Measurements from ENCODE around the gene AK9. TPM values are rescaled to one million over a fixed set of nuclear protein-coding genes. Genes with fewer than 3 reads are reported as not detected.

Gene AK9
- total RNA-seq, 4 donors from 2014 or later = 8.4 to 15.0 (median 10.6) TPM

DNA sequence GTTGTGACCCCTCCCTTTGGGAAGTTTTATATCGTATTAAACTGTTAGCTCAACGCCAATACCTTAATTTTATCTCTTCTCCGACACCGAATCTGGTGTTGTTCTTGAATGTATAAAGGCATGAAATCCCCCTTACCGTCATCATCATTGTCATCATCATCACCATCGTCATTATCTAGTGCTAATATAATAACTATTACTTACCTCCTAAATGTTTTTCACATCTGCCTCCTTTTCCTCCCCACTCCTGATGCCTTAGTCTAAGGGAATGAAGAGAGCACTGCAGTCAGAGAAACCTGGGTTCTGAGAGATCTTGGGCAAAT is 207.3 kb downstream of the AK9 start:
- WGBS = 3% methylated on average over 6 of the region's 6 CpGs
- H3K27me3 ChIP-seq = no peaks in the 10 kb centered on the region
- H3K27ac ChIP-seq (replicated peaks in 1 of 4) = peak overlapping the region; percentile 81 to 89 (median 86)
- H3K4me3 ChIP-seq = peak overlapping the region; percentile 71 to 98 (median 92)
- no peaks in the 10 kb centered on the region for H3K9me3 ChIP-seq
- intact Hi-C loops (cut with DNase I) = loop anchor here (5.0 kb wide), 2 partner anchors 41 to 101 kb away; partner anchors contain the start of genes CD164, PPIL6 and SMPD2
- peaks cover 33 to 47% (median 45%) of the 10 kb centered on the region in 4 donors for H3K4me1 ChIP-seq
- TF ChIP-seq POLR2A (IDR thresholded peaks at IDR 0.05; ENCODE audit: low read depth) (no peak), POLR2AphosphoS5 (IDR thresholded peaks at IDR 0.05) (no peak), EP300 (IDR thresholded peaks at IDR 0.05) (no peak)
- TF ChIP-seq, protein P1, sequence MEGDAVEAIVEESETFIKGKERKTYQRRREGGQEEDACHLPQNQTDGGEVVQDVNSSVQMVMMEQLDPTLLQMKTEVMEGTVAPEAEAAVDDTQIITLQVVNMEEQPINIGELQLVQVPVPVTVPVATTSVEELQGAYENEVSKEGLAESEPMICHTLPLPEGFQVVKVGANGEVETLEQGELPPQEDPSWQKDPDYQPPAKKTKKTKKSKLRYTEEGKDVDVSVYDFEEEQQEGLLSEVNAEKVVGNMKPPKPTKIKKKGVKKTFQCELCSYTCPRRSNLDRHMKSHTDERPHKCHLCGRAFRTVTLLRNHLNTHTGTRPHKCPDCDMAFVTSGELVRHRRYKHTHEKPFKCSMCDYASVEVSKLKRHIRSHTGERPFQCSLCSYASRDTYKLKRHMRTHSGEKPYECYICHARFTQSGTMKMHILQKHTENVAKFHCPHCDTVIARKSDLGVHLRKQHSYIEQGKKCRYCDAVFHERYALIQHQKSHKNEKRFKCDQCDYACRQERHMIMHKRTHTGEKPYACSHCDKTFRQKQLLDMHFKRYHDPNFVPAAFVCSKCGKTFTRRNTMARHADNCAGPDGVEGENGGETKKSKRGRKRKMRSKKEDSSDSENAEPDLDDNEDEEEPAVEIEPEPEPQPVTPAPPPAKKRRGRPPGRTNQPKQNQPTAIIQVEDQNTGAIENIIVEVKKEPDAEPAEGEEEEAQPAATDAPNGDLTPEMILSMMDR (IDR thresholded peaks at IDR 0.05) = no peak
- peaks cover 0 to 17% (median 8%) of the 10 kb centered on the region in 4 donors for H3K36me3 ChIP-seq
- no peak for DNase-seq (ENCODE audit: extremely low spot score)

DNA sequence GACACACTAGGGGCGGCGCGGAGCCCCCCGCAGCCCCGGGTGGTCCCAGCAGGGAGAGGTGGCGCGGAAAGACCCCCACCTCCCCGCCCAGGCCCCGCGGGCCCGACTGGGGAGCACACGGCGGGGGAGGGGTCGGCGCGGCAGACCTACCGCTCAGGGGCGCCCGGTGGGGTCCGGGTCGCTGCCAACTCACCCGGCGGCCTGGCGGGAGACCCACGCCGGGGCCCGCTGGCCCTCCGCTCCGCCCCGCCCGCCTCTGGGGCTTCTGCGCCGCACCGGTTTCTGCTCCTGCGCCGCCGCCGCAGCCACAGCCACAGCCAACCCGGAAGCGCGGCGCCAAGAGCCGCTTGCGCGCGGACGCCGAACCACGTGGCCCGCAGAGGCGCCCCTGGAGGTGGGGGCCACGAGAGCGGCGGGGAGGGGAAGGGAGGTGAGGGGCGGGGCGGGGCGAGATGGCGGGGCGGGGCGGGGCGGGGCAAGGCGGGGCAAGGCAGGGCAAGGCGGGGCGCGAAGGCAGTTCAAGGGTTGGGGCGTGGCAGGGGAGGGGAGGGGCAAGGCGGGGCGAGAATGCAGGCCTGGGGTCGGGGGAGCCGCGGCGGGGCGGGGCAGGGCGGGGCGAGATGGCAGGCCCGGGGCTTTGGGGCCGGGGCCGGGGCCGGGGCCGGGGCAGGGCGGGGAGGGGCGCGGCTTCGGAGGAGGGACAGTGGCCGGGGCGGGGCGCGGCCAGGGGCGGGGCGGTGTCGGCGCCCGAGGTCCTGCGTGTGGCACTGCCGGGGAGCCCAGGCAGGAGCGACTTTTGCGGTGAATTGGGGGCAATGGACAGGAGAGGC is 207.9 kb downstream of the AK9 start, which contains the start of gene ZBTB24:
ZBTB24 (minus strand) TSS at position 315 of the 830 bp plus-strand sequence. CDS start 1,193 bp downstream, outside the sequence.
- TF ChIP-seq EP300 (IDR thresholded peaks at IDR 0.05) (no peak), POLR2AphosphoS5 (IDR thresholded peaks at IDR 0.05) (peak; percentile 80 to 84), POLR2A (IDR thresholded peaks at IDR 0.05; ENCODE audit: low read depth) (peak; percentile 62)
- TF ChIP-seq, protein P1 (IDR thresholded peaks at IDR 0.05) = peak in 1 of 3 experiments; percentile 7
- Histone ChIP-seq H3K4me1 (peaks cover 36 to 53% (median 51%) of the 10 kb centered on the region in 4 donors), H3K27ac (replicated peaks in 1 of 4) (peak within 1 kb of the TSS; percentile 81 to 89 (median 86)), H3K27me3 (no peaks in the 10 kb centered on the region), H3K36me3 (peaks cover 0 to 20% (median 10%) of the 10 kb centered on the region in 4 donors), H3K9me3 (no peaks in the 10 kb centered on the region), H3K4me3 (peak within 1 kb of the TSS; percentile 71 to 98 (median 92))
- peak; percentile 96 for DNase-seq (ENCODE audit: extremely low spot score)
- 2% methylated on average over 27 of the region's 97 CpGs for WGBS
- intact Hi-C loops (cut with DNase I) = loop anchor here (5.0 kb wide), 2 partner anchors 41 to 101 kb away; partner anchors contain the start of genes CD164, PPIL6 and SMPD2

DNA sequence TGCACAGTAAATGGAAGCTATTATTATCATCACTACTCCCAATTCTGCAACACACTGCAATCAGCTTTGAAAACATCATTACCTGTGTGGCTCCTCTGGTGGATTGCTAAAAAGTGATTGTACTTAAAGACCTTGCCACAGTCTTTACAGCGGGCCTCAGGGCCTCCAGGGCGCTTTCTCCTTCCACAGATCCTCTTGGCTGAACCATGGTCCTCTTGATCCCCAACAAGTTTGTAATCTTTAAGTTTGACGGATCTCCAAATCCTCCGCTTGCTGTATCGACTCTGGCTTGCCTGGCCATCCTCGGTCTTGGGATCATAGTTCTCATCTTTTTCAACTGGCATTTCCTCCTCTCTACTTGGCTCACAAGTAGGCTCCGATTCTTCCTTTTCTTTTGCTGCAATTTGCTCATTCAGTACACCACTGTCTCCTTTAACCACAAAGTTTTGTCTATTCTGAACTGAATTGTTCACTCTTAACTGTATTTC is 210.0 kb downstream of the AK9 start:
- intact Hi-C loops (cut with DNase I) = loop anchor here (5.0 kb wide), 2 partner anchors 39 to 99 kb away; partner anchors contain the start of genes CD164, PPIL6 and SMPD2
- Histone ChIP-seq H3K9me3 (no peaks in the 10 kb centered on the region), H3K4me1 (peaks cover 36 to 69% (median 64%) of the 10 kb centered on the region in 4 donors), H3K4me3 (peak overlapping the region in 1 of 4 donors; percentile 98), H3K36me3 (peaks cover 0 to 37% (median 15%) of the 10 kb centered on the region in 4 donors), H3K27ac (replicated peaks in 1 of 4) (no peak overlapping the region), H3K27me3 (no peaks in the 10 kb centered on the region)
- no peak for DNase-seq (ENCODE audit: extremely low spot score)
- 95% methylated on average over 7 of the region's 7 CpGs for WGBS
- TF ChIP-seq POLR2AphosphoS5 (IDR thresholded peaks at IDR 0.05) = no peak
- TF ChIP-seq, protein P1 (IDR thresholded peaks at IDR 0.05) = no peak
- TF ChIP-seq EP300 (IDR thresholded peaks at IDR 0.05) = no peak
- no peak for TF ChIP-seq POLR2A (IDR thresholded peaks at IDR 0.05; ENCODE audit: low read depth)

DNA sequence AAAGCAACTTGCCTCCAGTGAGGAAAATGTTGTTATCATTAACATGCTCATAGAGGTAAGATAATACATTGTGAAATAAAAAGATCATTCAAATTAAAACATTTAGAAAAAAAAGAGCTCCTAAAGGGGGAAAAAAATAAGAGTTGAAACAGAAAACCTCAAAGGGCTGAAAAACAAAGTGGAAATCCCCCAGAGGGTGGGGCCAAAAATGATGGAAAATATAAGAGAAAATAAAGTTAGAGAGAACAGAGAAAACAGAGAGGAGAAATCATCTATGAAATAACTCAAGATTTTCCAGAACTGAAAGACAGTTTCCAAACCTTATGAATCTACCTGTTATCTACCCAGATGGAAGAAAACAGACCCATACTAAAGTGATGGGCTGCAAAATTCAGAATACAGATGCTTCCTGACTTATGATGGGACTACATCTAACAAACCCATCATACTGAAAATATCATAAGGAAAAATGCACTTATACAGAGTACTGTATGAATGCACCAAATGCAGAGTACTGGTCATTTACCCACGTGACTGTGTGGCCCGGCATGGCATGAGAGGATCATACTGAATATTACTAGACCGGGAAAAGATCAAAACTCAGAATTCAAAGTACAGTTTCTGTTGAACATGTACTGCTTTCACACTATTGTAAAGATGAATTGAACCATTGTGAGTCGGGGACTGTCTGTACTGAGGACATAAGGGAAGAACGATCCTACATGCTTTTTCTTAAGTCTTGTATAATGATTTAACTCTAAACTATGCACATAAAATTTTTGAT is 212.0 kb downstream of the AK9 start:
- peak overlapping the region in 3 of 4 donors; percentile 2 to 18 (median 15) for H3K4me3 ChIP-seq
- H3K27ac ChIP-seq (replicated peaks in 1 of 4) = no peak overlapping the region
- H3K9me3 ChIP-seq = no peaks in the 10 kb centered on the region
- intact Hi-C loops (cut with DNase I) = no loop called here
- peaks cover 11 to 57% (median 34%) of the 10 kb centered on the region in 4 donors for H3K36me3 ChIP-seq
- DNase-seq (ENCODE audit: extremely low spot score) = no peak
- TF ChIP-seq POLR2AphosphoS5 (IDR thresholded peaks at IDR 0.05) (no peak), EP300 (IDR thresholded peaks at IDR 0.05) (no peak), POLR2A (IDR thresholded peaks at IDR 0.05; ENCODE audit: low read depth) (no peak)
- TF ChIP-seq, protein P1 (IDR thresholded peaks at IDR 0.05) = no peak
- H3K27me3 ChIP-seq = no peaks in the 10 kb centered on the region
- H3K4me1 ChIP-seq = peaks cover 36 to 68% (median 66%) of the 10 kb centered on the region in 4 donors
- WGBS = 77% methylated on average over 5 of the region's 5 CpGs
